ENCODE measurements around the gene ZNF778.

The ZNF778 gene

DNA sequence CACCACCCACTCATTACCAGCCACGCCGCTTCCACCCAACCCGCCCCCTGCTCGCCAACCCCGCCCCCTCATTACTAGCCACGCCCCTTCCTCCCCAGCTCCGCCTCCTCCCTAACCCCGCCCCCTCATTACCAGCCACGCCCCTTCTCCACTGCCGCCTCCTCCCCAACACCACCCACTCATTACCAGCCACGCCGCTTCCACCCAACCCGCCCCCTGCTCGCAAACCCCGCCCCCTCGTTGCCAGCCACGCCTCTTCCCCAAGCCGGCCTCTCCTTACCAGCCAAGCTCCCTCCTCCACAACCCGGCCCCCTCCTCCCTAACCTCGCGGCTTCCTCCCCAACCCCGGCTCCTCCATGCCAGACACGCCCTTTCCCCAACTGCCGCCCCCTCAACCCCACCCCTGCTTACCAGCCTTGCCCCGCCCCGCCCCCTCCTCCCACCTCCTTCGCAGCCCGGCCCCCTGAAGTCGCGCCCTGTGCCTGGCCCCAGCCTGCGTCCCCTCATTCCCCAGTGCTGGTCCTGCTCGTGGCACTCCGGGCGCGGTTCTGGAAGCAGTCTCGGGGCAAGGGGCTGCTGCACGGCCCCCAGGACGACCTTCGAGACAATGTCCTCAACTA lies 24.4 kb upstream of the ZNF778 start:
- H3K27me3 ChIP-seq (ENCODE audit: control insufficient read depth, insufficient read depth, low read length) = peaks cover 21% of the 10 kb centered on the region
- no peak overlapping the region for H3K4me3 ChIP-seq (ENCODE audit: low read length)
- H3K4me1 ChIP-seq (ENCODE audit: control insufficient read depth, insufficient read depth, low read length) = peaks cover 3% of the 10 kb centered on the region
- H3K9me3 ChIP-seq (ENCODE audit: control insufficient read depth, low read length) = no peaks in the 10 kb centered on the region
- H3K9ac ChIP-seq (ENCODE audit: low read length) = no peak overlapping the region
- H3K36me3 ChIP-seq (ENCODE audit: control insufficient read depth, insufficient read depth, low read length) = no peaks in the 10 kb centered on the region

DNA sequence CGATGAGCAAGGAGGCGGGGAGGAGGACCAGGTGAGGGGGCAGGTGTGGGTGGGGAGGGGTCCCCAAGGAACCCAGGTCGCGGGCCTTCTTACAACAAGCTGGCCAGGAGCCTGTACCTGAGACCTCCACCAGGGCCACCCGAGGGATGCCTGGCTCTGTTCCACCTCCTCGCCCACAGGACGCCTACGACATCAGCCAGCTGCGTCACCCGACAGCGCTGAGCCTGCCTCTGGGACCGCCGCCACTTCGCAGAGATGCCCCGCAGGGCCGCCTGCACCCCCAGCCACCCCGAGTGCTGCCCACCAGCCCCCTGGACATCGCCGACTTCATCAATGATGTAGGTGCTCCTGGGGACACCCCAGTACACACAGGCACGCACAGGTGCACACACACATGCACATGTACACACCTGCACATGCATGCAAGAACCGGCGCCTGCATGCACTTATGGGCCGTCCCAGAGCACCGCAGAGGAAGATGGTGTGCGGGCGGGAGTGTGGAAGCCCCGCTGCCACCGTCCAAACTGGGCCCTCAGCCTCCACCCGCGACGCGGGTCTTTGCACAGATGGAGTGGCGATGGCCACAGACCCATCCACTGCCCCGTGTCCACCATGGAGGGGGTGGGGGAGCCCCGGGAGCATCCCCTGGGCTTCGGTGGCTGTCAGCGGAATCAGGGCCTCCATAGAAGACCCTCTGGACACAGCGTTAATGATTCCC lies 23.8 kb upstream of the ZNF778 start:
- Histone ChIP-seq H3K27me3 (ENCODE audit: control insufficient read depth, insufficient read depth, low read length) (peaks cover 27% of the 10 kb centered on the region), H3K36me3 (ENCODE audit: control insufficient read depth, insufficient read depth, low read length) (no peaks in the 10 kb centered on the region), H3K4me3 (ENCODE audit: low read length) (no peak overlapping the region), H3K4me1 (ENCODE audit: control insufficient read depth, insufficient read depth, low read length) (peaks cover 3% of the 10 kb centered on the region), H3K9me3 (ENCODE audit: control insufficient read depth, low read length) (no peaks in the 10 kb centered on the region), H3K9ac (ENCODE audit: low read length) (no peak overlapping the region)

DNA sequence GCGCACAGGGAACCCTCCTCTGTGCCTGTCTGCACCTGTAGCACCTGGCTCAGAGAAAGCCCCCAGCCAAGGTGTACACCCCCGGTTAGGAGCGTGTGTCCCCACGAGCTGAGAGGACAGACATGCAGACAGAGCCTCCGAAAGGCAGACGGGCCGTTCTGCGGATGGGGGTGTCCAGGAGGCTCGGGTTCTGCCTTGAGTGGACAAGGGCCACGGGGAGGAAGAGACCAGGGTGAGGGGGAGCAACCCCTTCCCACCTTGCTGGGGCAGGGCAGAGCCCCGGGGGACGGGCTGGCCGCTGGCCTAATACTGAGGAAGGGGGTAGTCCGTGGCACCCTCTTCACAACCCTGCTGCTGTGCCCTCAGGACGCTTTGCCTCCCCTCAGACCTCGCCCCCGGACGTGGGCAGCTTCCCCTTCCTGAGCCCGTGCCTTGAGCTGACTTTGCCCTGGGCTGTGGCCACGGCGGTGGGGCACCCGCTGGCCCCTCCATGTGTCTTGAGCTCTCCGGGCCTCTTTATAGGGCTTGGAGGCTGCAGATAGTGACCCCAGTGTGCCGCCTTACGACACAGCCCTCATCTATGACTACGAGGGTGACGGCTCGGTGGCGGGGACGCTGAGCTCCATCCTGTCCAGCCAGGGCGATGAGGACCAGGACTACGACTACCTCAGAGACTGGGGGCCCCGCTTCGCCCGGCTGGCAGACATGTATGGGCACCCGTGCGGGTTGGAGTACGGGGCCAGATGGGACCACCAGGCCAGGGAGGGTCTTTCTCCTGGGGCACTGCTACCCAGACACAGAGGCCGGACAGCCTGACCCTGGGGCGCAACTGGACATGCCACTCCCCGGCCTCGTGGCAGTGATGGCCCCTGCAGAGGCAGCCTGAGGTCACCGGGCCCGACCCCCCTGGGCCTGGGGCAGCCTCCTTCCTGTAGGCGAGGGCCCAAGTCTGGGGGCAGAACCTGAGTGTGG lies 22.9 kb upstream of the ZNF778 start:
- Histone ChIP-seq H3K36me3 (ENCODE audit: control insufficient read depth, insufficient read depth, low read length) (no peaks in the 10 kb centered on the region), H3K4me1 (ENCODE audit: control insufficient read depth, insufficient read depth, low read length) (peaks cover 3% of the 10 kb centered on the region), H3K27me3 (ENCODE audit: control insufficient read depth, insufficient read depth, low read length) (peaks cover 36% of the 10 kb centered on the region), H3K9me3 (ENCODE audit: control insufficient read depth, low read length) (no peaks in the 10 kb centered on the region), H3K9ac (ENCODE audit: low read length) (no peak overlapping the region), H3K4me3 (ENCODE audit: low read length) (no peak overlapping the region)

DNA sequence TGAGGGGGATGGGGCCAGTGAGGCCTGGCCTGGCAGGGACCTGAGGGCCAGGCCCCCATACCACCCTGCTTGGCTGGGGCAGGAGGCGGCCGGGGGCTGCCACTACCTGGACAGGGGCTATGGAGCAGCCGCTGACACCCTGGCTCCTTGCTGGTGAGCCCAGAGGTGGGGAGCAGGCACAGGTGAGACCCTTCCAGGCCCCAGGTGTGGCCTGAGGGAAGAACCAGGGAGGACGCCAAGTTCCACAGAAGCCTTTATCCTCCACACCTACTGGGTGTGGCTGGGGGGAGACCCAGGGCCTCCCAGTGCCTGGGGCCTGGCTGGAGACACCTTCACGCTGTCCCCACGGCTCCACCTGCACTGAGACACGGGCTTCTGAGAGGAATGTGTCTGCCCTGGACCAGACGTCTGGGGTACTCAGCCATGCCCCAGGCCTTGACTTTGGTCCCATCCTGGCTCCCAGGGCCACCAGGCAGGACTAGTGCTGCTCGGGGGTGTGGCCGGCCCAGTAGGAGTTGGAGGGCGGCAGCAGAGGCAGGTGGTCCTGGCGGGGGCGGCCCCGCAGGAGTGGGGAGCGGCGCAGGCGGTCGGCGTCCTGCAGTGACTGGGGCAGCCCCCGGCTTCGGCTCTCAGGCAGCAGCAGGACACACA lies 21.9 kb upstream of the ZNF778 start:
- Histone ChIP-seq H3K4me1 (ENCODE audit: control insufficient read depth, insufficient read depth, low read length) (peaks cover 9% of the 10 kb centered on the region), H3K4me3 (ENCODE audit: low read length) (no peak overlapping the region), H3K9ac (ENCODE audit: low read length) (no peak overlapping the region), H3K27me3 (ENCODE audit: control insufficient read depth, insufficient read depth, low read length) (peaks cover 46% of the 10 kb centered on the region), H3K9me3 (ENCODE audit: control insufficient read depth, low read length) (no peaks in the 10 kb centered on the region), H3K36me3 (ENCODE audit: control insufficient read depth, insufficient read depth, low read length) (no peaks in the 10 kb centered on the region)

DNA sequence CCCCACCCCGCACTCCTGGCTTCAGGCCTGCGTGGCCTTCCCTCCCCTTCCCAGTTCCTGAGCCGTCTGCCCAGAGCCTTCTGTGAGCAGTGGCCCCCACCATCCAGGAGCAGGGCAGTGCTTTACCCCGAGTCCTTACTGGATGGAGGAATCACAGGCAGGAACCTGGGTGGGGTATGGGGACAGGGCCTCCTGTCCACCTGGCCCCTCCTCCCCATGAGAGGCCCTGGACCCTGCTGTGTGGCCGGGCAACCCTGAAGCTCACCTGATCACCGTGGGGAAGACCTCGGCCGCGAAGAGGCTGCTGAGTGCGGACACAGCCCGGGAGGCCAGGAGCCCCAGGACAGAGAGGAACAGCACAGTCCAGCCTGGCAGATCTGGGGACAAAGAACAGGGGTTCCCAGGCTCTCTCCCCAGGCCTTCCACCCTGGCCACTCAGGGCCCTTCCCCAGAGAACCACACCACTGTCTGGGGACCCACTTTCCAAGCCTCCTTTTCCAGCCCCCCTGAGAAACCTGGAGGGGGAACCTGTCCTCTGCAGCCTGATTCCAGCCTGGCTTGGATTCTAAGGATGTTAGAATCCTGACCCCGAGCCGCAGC lies 20.4 kb upstream of the ZNF778 start:
- peaks cover 11% of the 10 kb centered on the region for H3K4me1 ChIP-seq (ENCODE audit: control insufficient read depth, insufficient read depth, low read length)
- H3K9ac ChIP-seq (ENCODE audit: low read length) = no peak overlapping the region
- H3K4me3 ChIP-seq (ENCODE audit: low read length) = no peak overlapping the region
- peaks cover 43% of the 10 kb centered on the region for H3K27me3 ChIP-seq (ENCODE audit: control insufficient read depth, insufficient read depth, low read length)
- no peaks in the 10 kb centered on the region for H3K9me3 ChIP-seq (ENCODE audit: control insufficient read depth, low read length)
- no peaks in the 10 kb centered on the region for H3K36me3 ChIP-seq (ENCODE audit: control insufficient read depth, insufficient read depth, low read length)

DNA sequence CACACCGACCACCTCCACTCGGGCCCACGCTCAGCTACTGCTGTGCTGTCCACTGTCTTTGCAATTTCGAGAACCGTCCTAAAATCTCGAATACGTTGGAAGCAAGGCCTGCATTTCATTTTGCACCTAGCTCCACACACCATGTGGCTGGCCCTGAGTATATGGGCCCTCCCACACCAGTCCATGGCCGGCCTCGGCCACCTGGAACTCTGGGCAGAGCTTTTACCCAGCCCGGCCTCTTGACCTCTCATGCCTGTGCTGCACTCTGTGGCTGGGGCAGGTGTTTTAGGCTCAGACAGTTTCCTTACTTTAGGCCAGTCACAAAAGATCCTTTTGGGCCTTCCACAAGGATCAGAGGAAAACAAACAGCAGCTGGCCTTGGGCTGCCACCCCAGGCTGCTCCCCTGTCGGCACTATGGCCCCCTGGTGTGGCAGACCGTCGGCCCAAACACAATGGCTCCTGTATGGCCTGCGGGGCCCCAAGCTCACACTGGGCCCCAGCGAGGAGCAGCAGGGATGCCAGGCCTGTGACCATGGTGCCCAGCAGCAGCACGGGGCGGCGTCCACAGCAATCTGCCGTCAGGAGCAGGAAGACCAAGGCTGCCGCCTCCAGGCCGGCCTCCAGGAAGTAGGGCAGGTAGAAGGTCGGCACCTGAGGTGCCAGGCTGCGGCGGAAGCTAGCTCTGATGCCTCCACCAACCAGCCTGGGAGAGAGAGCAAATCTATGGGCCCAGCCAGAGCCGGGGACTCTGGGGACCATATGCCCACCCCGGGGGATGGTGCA lies 19.7 kb upstream of the ZNF778 start:
- Histone ChIP-seq H3K9ac (ENCODE audit: low read length) (no peak overlapping the region), H3K4me1 (ENCODE audit: control insufficient read depth, insufficient read depth, low read length) (peaks cover 10% of the 10 kb centered on the region), H3K9me3 (ENCODE audit: control insufficient read depth, low read length) (no peaks in the 10 kb centered on the region), H3K36me3 (ENCODE audit: control insufficient read depth, insufficient read depth, low read length) (no peaks in the 10 kb centered on the region), H3K4me3 (ENCODE audit: low read length) (no peak overlapping the region), H3K27me3 (ENCODE audit: control insufficient read depth, insufficient read depth, low read length) (peaks cover 48% of the 10 kb centered on the region)

DNA sequence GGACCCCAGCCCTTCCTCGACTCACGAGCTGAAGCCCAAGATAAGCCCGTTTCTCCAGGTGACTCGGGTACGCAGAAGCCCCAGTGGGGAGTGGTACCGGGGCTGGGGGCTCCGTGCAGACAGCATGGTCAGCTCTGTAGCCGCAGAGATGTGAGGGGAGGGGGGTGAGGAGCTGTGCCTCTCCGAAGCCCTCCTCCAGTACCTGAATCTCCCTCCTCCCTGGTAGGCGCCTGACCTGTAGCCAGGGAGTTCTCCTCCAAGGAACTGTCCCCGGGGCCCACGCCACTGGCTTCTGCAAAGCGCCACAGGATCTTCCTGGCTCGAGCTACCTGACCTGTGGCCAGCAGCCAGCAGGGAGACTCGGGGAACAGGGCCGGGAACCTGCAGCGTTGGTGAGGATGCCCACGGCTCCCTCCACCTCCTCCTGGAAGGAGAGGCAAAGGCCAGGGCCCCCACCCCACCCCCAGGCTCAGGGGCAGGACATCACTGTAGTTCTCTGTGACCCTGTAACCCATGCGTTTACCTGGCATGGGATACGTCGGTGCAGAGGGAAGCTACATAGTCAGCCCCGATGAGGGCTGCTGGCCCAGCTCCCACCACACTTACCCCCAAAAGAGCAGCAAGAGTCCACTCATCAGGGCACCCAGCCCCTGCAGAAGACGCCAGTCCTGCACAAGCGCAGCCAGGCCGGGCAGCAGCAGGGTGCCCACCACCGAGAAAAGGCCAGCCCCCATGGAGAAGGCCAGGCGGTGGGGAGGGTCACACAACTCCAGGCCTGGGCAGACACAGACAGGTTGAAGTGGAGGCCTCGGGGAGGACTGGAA lies 18.9 kb upstream of the ZNF778 start:
- Histone ChIP-seq H3K4me1 (ENCODE audit: control insufficient read depth, insufficient read depth, low read length) (peaks cover 10% of the 10 kb centered on the region), H3K4me3 (ENCODE audit: low read length) (no peak overlapping the region), H3K9me3 (ENCODE audit: control insufficient read depth, low read length) (no peaks in the 10 kb centered on the region), H3K27me3 (ENCODE audit: control insufficient read depth, insufficient read depth, low read length) (peaks cover 46% of the 10 kb centered on the region), H3K36me3 (ENCODE audit: control insufficient read depth, insufficient read depth, low read length) (no peaks in the 10 kb centered on the region), H3K9ac (ENCODE audit: low read length) (no peak overlapping the region)

DNA sequence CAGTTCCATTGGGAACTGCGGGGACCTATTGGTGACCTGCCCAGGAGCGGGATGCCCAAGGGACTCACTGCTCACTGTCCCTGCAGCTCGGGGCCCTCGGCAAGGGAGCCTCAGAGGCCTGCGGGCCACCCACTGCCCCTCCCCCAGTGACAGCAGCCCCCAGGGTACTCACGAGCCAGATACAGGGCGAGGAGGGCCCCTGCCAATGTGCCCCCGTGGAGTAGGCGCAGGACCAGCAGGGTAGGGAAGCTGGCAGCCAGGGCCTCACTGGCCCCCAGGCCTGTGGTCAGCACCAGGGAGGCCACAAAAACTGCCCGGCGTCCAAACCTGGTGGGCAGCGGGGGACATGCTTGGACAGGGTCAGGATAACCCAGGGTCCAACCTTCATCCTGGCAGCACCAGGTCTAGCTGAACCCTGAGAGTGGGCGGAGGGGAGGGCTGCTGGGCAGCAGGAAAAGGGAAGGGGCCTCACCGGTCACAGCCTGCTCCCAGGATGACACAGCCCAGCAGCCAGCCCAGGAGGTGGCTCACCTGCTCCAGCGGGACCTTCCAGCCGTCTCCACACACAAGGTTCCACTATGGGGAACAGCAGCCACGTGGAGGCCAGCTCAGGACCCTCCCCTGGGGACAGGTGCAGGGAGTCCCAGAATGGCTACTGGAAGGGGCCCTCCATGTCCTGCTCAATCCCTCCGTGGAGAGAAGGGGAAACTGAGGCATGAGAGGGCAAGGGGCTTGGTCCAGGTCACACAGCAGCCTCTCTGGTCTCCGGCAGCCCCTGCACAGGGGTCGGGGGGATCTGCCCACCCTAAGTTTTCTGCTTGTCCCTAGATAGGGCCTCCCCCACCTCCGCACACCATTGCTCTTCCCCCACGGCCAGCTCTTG lies 18.0 kb upstream of the ZNF778 start:
- no peak overlapping the region for H3K4me3 ChIP-seq (ENCODE audit: low read length)

DNA sequence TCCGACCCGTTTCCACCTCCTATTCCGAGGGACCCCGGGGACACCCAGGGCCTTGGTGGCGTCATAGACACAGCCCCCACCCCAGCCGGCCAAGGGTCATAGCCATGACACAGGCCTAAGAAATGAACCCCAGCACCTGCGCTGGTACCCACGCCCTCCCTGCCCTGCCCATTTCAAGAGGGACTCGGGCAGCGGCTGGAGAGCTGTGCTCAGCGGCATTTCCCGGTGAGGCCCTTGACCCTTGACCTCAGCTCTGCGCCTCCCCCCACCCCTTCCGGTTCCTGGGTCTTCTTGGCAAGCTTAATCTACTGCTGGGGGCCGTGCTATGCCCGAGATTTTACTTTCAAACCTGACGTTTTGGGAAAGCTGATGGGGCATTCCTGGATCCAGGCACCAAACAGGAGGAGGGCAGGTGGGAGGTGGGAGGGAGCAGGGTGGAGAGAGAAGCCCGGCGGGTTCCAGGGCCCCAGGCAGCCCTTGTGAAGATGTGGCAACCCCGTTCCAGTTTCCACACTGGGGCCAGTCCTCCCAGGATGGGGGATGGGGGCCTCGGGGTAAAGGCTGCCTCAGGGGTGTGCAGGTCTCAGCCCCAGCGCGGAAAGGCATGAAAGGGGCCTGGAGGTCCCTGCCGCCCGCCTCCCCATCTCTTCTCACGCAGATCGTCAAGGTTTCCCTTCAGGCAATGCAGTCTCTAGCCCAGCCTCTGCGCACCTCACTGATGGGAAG lies 17.2 kb upstream of the ZNF778 start, which contains the start of gene SLC22A31:
Gene SLC22A31, minus strand, starts transcription at position 414 of the 726 bp plus-strand sequence. Its CDS starts 36 bp downstream, at position 378.
- Histone ChIP-seq H3K4me1 (ENCODE audit: control insufficient read depth, insufficient read depth, low read length) (peaks cover 10% of the 10 kb centered on the region), H3K27me3 (ENCODE audit: control insufficient read depth, insufficient read depth, low read length) (peaks cover 45% of the 10 kb centered on the region), H3K4me3 (ENCODE audit: low read length) (no peak within 1 kb of the TSS), H3K36me3 (ENCODE audit: control insufficient read depth, insufficient read depth, low read length) (no peaks in the 10 kb centered on the region), H3K9me3 (ENCODE audit: control insufficient read depth, low read length) (no peaks in the 10 kb centered on the region), H3K9ac (ENCODE audit: low read length) (no peak within 1 kb of the TSS)

More for the DNA sequence above, 18.0 kb upstream of the ZNF778 start:
- Histone ChIP-seq H3K36me3 (ENCODE audit: control insufficient read depth, insufficient read depth, low read length) (no peaks in the 10 kb centered on the region), H3K9me3 (ENCODE audit: control insufficient read depth, low read length) (no peaks in the 10 kb centered on the region), H3K4me1 (ENCODE audit: control insufficient read depth, insufficient read depth, low read length) (peaks cover 10% of the 10 kb centered on the region), H3K9ac (ENCODE audit: low read length) (no peak overlapping the region), H3K27me3 (ENCODE audit: control insufficient read depth, insufficient read depth, low read length) (peaks cover 45% of the 10 kb centered on the region)
